Mesenchymal stem cell (in vitro differentiated cells and primary cell): Measurements from ENCODE around the gene SDR9C7.

Experiments used
- DNase-seq: peaks from one replicate; pipeline ENCODE4 v3.0.0-alpha.2; 2013
- H2AFZ ChIP-seq: one replicate; pipeline ENCODE4 v1.6.1; 2013; ENCODE audit warnings: low read depth, mild to moderate bottlenecking, control low read depth, inconsistent platforms, low read length, moderate library complexity
- H2AK5ac ChIP-seq: 2 replicates; pipeline ENCODE4 v1.6.1; 2013; ENCODE audit warnings: low read length, moderate library complexity, mild to moderate bottlenecking, inconsistent platforms; ENCODE audit not compliant: severe bottlenecking
- H2BK120ac ChIP-seq: one replicate; pipeline ENCODE4 v1.6.1; 2013; ENCODE audit warnings: low read depth, mild to moderate bottlenecking, inconsistent platforms, low read length, moderate library complexity
- H2BK12ac ChIP-seq, 2 experiments: one replicate each; pipeline ENCODE4 v1.6.1; 2013; ENCODE audit warnings: inconsistent platforms in 2 of 2, low read length in 2 of 2, mild to moderate bottlenecking in 2 of 2, moderate library complexity in 2 of 2, control low read depth in 1 of 2
- H2BK15ac ChIP-seq: one replicate; pipeline ENCODE4 v1.6.1; 2013; ENCODE audit warnings: mild to moderate bottlenecking, low read depth, inconsistent platforms; ENCODE audit not compliant: poor library complexity, severe bottlenecking
- H2BK5ac ChIP-seq: 2 replicates; pipeline ENCODE4 v1.6.1; 2013; ENCODE audit warnings: low read depth, mild to moderate bottlenecking, low read length, control low read depth, inconsistent platforms; ENCODE audit not compliant: poor library complexity, severe bottlenecking
- H3K14ac ChIP-seq, 2 experiments: one replicate each; pipeline ENCODE4 v1.6.1; 2013; ENCODE audit warnings: inconsistent platforms in 2 of 2, low read length in 2 of 2, control low read depth in 1 of 2, mild to moderate bottlenecking in 1 of 2, moderate library complexity in 1 of 2
- H3K18ac ChIP-seq, 2 experiments: one replicate each; pipeline ENCODE4 v1.6.1; 2013; ENCODE audit warnings: inconsistent platforms in 2 of 2, low read length in 2 of 2, control low read depth in 1 of 2, low read depth in 1 of 2, mild to moderate bottlenecking in 1 of 2
- H3K23ac ChIP-seq, 2 experiments: one replicate each; pipeline ENCODE4 v1.6.1; 2013; ENCODE audit warnings: inconsistent platforms in 2 of 2, low read length in 2 of 2, mild to moderate bottlenecking in 2 of 2, moderate library complexity in 2 of 2, control low read depth in 1 of 2
- H3K27ac ChIP-seq: 2 replicates; pipeline ENCODE4 v1.5.1; 2013; ENCODE audit warnings: mild to moderate bottlenecking, moderate library complexity, low read length, control low read depth, inconsistent platforms; ENCODE audit not compliant: poor library complexity, severe bottlenecking
- H3K27me3 ChIP-seq, 2 experiments: 2 replicates each; pipeline versions ENCODE4 v1.6.1 to v1.7.0; 2013; ENCODE audit warnings: low read length in 2 of 2, mild to moderate bottlenecking in 2 of 2, moderate library complexity in 2 of 2, control low read depth in 1 of 2, inconsistent platforms in 1 of 2; ENCODE audit not compliant: control insufficient read depth in 1 of 2, insufficient read depth in 1 of 2
- H3K36me3 ChIP-seq, 2 experiments: 2 replicates each; pipeline versions ENCODE4 v1.6.1 to v1.7.0; 2013; ENCODE audit warnings: low read length in 2 of 2, control low read depth in 1 of 2, inconsistent platforms in 1 of 2, low read depth in 1 of 2, mild to moderate bottlenecking in 1 of 2; ENCODE audit not compliant: insufficient read depth in 2 of 2, control insufficient read depth in 1 of 2
- H3K4ac ChIP-seq, 2 experiments: one replicate each; pipeline ENCODE4 v1.6.1; 2013; ENCODE audit warnings: inconsistent platforms in 2 of 2, low read length in 2 of 2, mild to moderate bottlenecking in 2 of 2, moderate library complexity in 2 of 2, control low read depth in 1 of 2, low read depth in 1 of 2
- H3K4me1 ChIP-seq: 2 replicates; pipeline ENCODE4 v1.6.1; 2013; ENCODE audit warnings: low read depth, low read length, control low read depth; ENCODE audit not compliant: control insufficient read depth, insufficient read depth
- H3K4me2 ChIP-seq: 2 replicates; pipeline ENCODE4 v1.6.1; 2013; ENCODE audit warnings: low read length, mild to moderate bottlenecking, inconsistent platforms; ENCODE audit not compliant: poor library complexity, severe bottlenecking
- H3K4me3 ChIP-seq, 2 experiments: 2 replicates each; pipeline versions ENCODE4 v1.5.1 to v1.7.0; 2013; ENCODE audit warnings: low read length in 2 of 2, mild to moderate bottlenecking in 2 of 2, control low read depth in 1 of 2, low read depth in 1 of 2; ENCODE audit not compliant: insufficient read depth in 1 of 2
- H3K79me1 ChIP-seq: replicated peaks from 2 replicates; pipeline ENCODE4 v1.6.1; 2013; ENCODE audit warnings: mild to moderate bottlenecking, control low read depth, low read length, inconsistent platforms; ENCODE audit not compliant: poor library complexity, severe bottlenecking
- H3K9ac ChIP-seq: 2 replicates; pipeline ENCODE4 v1.7.0; 2013; ENCODE audit warnings: mild to moderate bottlenecking, low read length, moderate library complexity
- H3K9me3 ChIP-seq: 2 replicates; pipeline ENCODE4 v1.7.0; 2013; ENCODE audit warnings: mild to moderate bottlenecking, low read length; ENCODE audit not compliant: control insufficient read depth
- H4K8ac ChIP-seq: one replicate; pipeline ENCODE4 v1.6.1; 2013; ENCODE audit warnings: inconsistent platforms, mild to moderate bottlenecking, low read length, moderate library complexity
- H4K91ac ChIP-seq: one replicate; pipeline ENCODE4 v1.6.1; 2013; ENCODE audit warnings: mild to moderate bottlenecking, low read length, inconsistent platforms
- WGBS: methylation state at CpG from one replicate; pipeline ENCODE4 v1.1.7; 2013; ENCODE audit warnings: mixed read lengths; 5-methylcytosine and 5-hydroxymethylcytosine counted together

SDR9C7 gene

GRCh38 chr12:56931474-56931978 lies 2.7 kb downstream of the SDR9C7 start:
- Histone ChIP-seq H3K9ac (no peak overlapping the region), H3K18ac (peak overlapping the region; percentile 67 to 92), H3K36me3 (no peaks in the 10 kb centered on the region), H2BK5ac (no peak overlapping the region), H3K23ac (no peak overlapping the region), H2AFZ (no peak overlapping the region), H2BK12ac (peak overlapping the region; percentile 33 to 65), H3K4ac (peak overlapping the region; percentile 27 to 77), H3K79me1 (no peaks in the 10 kb centered on the region), H3K27ac (no peak overlapping the region), H3K4me3 (no peak overlapping the region), H4K8ac (peak overlapping the region; percentile 91), H2BK120ac (peak overlapping the region; percentile 87), H2AK5ac (no peak overlapping the region), H2BK15ac (no peak overlapping the region), H4K91ac (peak overlapping the region; percentile 87), H3K4me1 (peaks cover 2% of the 10 kb centered on the region), H3K9me3 (no peaks in the 10 kb centered on the region), H3K27me3 (peaks cover 49% of the 10 kb centered on the region in 2 experiments), H3K14ac (no peak overlapping the region), H3K4me2 (no peak overlapping the region)
- 49% methylated on average over 2 of the region's 2 CpGs for WGBS
- DNase-seq: peak; percentile 83

GRCh38 chr12:56930241-56930640 lies 4.0 kb downstream of the SDR9C7 start:
- H3K23ac ChIP-seq: no peak overlapping the region
- peak overlapping the region; percentile 2 to 74 for H2BK12ac ChIP-seq
- no peaks in the 10 kb centered on the region for H3K79me1 ChIP-seq
- H4K91ac ChIP-seq: peak overlapping the region; percentile 18
- H3K14ac ChIP-seq: no peak overlapping the region
- H3K27me3 ChIP-seq: peaks cover 50 to 51% of the 10 kb centered on the region in 2 experiments
- H3K4me2 ChIP-seq: no peak overlapping the region
- peak overlapping the region; percentile 13 for H2BK120ac ChIP-seq
- H3K27ac ChIP-seq: no peak overlapping the region
- peak overlapping the region; percentile 44 for H2BK15ac ChIP-seq
- peaks cover 2% of the 10 kb centered on the region for H3K4me1 ChIP-seq
- no peak overlapping the region for H3K4me3 ChIP-seq
- H3K9ac ChIP-seq: no peak overlapping the region
- DNase-seq: no peak
- 87% methylated on average over 8 of the region's 8 CpGs for WGBS
- H2BK5ac ChIP-seq: no peak overlapping the region
- no peak overlapping the region for H2AK5ac ChIP-seq
- no peaks in the 10 kb centered on the region for H3K9me3 ChIP-seq
- H2AFZ ChIP-seq: no peak overlapping the region
- H3K4ac ChIP-seq: no peak overlapping the region
- no peak overlapping the region for H3K18ac ChIP-seq
- H3K36me3 ChIP-seq: no peaks in the 10 kb centered on the region
- no peak overlapping the region for H4K8ac ChIP-seq

DNA sequence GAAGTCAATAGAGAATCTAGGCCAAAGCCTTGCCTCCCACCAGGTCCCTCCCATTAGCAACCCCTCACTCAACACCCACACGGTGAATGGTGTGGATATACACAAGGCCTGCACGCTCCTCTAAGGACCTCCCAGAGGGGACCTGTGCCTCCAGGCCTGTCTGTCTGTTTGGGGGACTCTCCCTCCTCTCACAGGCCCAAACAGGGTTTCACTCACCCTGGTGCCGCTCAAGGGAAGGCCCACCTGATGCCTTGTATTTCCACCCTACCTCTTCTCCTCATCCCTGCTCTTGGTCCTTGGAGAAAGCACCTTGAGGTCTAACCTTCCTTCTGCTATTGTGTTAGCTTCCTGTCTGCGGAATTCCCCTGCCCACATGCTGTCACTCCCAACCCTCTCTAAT lies 4.4 kb downstream of the SDR9C7 start:
- Histone ChIP-seq H3K79me1 (no peaks in the 10 kb centered on the region), H2AK5ac (no peak overlapping the region), H3K4me1 (peaks cover 2% of the 10 kb centered on the region), H2BK5ac (no peak overlapping the region), H3K14ac (no peak overlapping the region), H3K23ac (no peak overlapping the region), H3K4me3 (no peak overlapping the region), H2BK15ac (peak overlapping the region; percentile 44), H3K9ac (no peak overlapping the region), H3K4ac (peak overlapping the region in 1 of 2 experiments; percentile 35), H3K36me3 (no peaks in the 10 kb centered on the region), H2BK120ac (peak overlapping the region; percentile 13), H3K27ac (no peak overlapping the region), H3K4me2 (no peak overlapping the region), H3K18ac (no peak overlapping the region), H4K8ac (no peak overlapping the region), H3K9me3 (no peaks in the 10 kb centered on the region), H2BK12ac (peak overlapping the region in 1 of 2 experiments; percentile 74), H4K91ac (no peak overlapping the region), H3K27me3 (peaks cover 48 to 51% of the 10 kb centered on the region in 2 experiments), H2AFZ (no peak overlapping the region)
- no peak for DNase-seq
- 94% methylated on average over 4 of the region's 4 CpGs for WGBS

DNA sequence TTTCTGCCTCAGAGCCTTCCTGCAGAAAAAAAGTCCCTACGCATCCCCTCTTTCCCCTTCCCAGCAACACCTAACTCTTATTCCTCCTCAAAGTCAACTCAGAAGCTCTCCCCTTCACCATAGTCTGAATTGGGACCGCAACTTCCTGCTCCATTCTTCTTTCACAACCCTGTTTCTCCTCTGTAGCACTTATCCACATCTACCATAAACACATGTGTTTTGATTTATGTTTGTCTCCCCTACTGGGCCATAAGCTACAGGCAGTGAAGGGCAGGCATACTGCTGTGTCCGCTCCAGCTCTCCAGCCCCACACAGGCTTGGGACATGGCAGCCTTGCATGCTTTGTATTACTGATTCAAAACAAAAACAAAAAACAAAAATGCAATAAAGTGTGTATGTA lies 5.9 kb downstream of the SDR9C7 start:
- Histone ChIP-seq H2BK15ac (no peak overlapping the region), H3K23ac (no peak overlapping the region), H2AFZ (peak overlapping the region; percentile 21), H3K9me3 (no peaks in the 10 kb centered on the region), H2BK12ac (peak overlapping the region in 1 of 2 experiments; percentile 13), H3K4ac (no peak overlapping the region), H2BK120ac (no peak overlapping the region), H3K36me3 (no peaks in the 10 kb centered on the region), H3K4me2 (no peak overlapping the region), H3K14ac (no peak overlapping the region), H4K91ac (no peak overlapping the region), H3K4me1 (peaks cover 2% of the 10 kb centered on the region), H4K8ac (peak overlapping the region; percentile 24), H3K27ac (no peak overlapping the region), H2AK5ac (no peak overlapping the region), H2BK5ac (no peak overlapping the region), H3K27me3 (peaks cover 47 to 48% of the 10 kb centered on the region in 2 experiments), H3K79me1 (no peaks in the 10 kb centered on the region), H3K18ac (no peak overlapping the region), H3K4me3 (no peak overlapping the region), H3K9ac (no peak overlapping the region)
- 65% methylated on average over 3 of the region's 3 CpGs for WGBS
- DNase-seq: peak; percentile 62
